ENCODE measurements around the gene RBM38.
"Not testable (repeated sequence)": the region's sequence is repeated elsewhere in the genome, so short reads cannot be mapped to it uniquely, and the experiment has no call there.

The RBM38 gene

GRCh38 chr20:57419479-57419878 lies 28.3 kb downstream of the RBM38 start:
- DNase-seq = not testable (repeated sequence)

DNA sequence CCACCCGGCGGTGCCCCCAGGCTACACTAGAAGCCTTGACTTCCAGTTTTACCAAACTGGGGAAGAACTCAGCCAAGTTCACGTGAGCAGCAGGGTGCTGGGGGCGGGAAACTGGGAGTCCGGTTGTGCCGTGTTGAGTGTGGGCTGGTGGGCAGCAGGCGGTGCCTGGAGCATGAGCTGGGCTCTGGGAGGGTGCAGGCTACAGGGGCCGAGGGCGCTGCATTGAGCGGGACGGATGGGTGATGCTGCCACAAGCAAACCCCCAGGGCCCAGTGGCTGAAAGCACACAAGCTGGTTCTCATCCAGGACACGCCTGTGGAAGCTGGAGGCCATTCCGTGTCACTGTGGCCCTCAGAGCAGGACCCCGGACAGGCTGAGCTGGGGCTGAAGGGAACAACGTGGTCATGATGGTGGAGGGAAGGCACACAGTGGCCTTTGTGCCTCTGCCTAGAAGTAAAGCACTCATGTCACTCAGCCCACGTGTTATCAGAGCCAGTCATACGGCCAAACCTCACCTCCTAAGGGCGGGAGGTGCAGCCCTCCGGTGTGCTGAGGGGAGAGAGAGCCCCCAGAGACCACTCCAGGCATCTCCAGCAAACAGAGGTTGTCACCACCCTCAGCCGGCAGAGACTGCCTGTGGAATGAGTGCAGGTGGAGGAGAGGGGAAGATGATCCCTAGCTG lies 29.5 kb downstream of the RBM38 start:
- no peak for DNase-seq

GRCh38 chr20:57421253-57422220 lies 30.3 kb downstream of the RBM38 start:
- DNase-seq = no peak

DNA sequence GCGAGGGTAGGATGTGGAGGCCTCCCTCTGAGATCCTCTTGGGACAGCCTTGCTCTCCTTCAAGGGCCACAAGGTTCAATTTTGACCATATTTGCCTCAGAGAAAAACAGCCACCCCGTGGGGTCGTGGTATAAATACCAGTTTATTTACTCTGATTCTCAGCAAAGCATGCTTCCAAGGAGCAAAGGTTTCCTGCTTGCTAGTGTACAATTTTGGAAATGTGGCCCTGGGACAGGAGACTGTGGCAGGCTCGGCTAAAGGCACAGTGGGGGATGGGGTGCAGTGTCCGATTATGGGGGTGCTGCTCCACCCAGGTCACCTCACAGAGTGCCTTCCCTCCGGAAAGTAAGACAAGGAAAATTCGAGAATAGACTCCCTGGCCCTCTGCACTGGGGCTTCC lies 31.1 kb downstream of the RBM38 start:
- DNase-seq = no peak

GRCh38 chr20:57425150-57426013 lies 34.2 kb downstream of the RBM38 start:
- no peak for DNase-seq

GRCh38 chr20:57426271-57426689 lies 35.1 kb downstream of the RBM38 start:
- no peak for DNase-seq

- no peak for DNase-seq
Observed at GRCh38 chr20:57426831-57427230, 35.6 kb downstream of the RBM38 start.

DNA sequence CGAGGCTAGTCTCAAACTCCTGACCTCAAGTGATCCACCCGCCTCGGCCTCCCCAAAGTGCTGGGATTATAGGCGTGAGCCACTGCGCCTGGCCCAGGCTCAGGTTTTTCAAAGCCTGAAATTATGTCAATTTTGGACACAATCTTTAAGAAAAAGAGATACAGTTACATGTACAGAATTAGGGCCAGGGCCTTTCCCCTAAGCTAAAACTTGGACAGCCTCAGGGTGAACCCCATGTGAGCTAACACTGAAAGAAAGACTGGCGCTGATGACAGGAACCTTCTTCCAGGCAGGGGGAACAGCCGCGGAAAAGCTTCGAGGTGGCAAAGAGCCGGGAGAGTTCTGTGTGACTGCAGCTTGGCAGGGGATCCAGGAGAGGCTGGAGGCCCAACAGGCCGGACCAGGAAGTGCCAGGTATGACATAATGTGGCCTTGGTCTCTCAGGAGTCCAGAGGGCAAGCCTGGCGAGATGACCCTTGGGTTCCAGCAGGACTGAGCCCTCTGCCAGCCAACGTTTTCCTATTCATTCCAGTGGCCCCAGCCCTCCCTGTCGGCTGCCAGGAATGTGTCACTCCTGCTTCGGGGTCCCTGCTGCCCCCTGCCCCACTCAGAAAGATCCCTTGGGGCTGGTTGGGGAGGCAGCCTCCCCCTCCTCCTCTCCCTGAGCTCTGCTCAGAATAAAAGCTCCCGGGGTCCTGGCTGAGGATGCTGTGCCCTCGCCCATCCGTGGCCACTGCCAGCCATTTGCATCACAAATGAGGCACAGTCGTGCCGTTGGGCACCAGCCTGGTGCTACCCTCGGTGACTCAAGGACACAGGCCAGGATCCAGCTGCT lies 37.3 kb downstream of the RBM38 start:
- no peak for DNase-seq

- DNase-seq = no peak
Observed at GRCh38 chr20:57429159-57429496, 37.9 kb downstream of the RBM38 start.

DNA sequence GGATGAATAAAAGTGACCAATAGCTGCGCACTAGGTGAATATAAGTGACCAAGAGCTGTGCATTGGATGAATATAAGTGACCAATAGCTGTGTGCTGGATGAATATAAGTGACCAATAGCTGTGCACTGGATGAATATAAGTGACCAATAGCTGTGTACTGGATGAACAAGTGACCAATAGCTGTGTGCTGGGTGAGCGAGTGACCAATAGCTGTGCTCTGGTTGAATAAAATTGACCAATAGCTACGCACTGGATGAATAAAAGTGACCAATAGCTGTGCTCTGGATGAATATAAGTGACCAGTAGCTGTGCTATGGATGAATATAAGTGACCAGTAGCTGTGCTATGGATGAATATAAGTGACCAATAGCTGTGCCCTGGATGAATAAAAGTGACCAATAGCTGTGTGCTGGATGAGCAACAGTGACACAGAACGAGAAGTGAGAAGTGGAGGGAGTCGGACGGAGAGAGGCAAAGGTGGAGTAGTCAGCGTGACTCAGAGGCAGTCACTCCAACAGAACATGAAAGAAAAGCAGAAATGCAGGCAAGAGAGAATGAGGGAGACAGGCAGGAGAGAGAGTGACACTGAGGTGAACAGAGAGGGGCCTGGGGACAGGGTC lies 38.5 kb downstream of the RBM38 start:
- DNase-seq = no peak

- DNase-seq = not testable (repeated sequence)
Observed at GRCh38 chr20:57430201-57430596, 39.0 kb downstream of the RBM38 start.

- DNase-seq = no peak
Observed at GRCh38 chr20:57431539-57431835, 40.3 kb downstream of the RBM38 start.

DNA sequence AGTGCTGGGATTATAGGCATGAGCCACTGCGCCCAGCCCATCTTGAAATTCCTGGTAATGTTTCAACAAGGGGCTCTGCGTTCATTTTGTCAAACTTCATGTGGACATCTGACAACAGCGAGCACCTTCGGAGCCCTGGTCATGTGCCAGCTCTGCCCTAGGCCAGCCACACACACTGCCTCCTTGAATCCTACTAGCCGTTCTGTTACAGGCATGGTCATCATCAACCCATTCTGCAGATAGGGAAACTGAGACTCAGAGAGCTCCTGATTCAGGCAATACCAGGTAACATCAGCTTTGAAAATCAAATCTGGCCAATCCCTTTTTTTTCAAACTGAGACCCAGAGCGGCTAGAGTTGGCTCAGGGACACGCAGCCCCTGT lies 41.3 kb downstream of the RBM38 start:
- no peak for DNase-seq

DNA sequence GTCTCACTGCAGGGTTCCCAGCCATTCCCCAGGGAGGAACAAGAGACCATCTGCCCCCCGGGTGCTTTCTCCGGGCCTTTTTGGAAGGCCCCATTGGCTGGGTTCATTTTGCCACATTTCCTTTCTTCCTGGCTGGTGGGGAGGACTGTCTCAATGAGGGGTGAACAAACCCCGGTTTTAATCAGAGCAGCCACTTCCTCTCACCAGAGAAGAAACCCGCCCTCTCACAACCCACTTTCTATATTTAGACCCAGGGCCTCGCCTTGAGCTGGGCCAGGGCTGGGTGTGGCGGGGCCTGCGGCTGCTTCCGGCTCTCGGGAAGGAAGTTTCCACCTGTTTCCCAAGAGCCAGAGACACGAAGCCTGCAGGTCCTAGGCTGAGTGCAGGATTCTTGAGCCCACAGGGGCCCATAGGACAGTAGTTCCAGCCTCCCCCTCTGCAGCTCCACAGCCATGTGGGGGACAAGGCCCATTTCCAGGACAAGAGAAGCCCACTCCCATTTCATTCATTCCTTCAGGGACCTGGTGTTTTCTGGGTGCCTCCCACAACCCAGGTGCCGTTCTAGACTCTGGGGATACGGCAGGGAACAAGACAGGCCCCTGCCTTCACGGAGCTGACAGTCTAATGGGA lies 41.8 kb downstream of the RBM38 start:
- DNase-seq = peak; percentile 78

- peak; percentile 28 for DNase-seq
Observed at GRCh38 chr20:57433657-57434389, 42.6 kb downstream of the RBM38 start.

DNA sequence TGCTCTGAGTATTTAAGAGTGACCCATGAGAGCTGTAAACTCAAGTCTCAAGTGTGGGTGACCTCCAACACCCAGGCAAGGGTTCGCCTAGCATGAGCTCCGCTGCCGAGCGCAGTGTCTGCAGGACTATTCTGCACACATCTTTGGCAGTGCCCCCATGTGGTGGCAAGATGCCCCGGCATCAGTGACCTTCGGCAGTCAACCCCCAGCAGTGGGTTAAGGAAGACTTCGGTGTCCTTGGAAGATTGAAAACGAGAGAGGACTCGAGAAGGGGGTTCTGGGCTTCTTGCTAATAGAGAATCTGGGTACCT lies 43.1 kb downstream of the RBM38 start:
- peak; percentile 32 for DNase-seq

- DNase-seq = no peak
Observed at GRCh38 chr20:57435105-57435497, 43.9 kb downstream of the RBM38 start.

GRCh38 chr20:57435498-57436222 lies 44.5 kb downstream of the RBM38 start:
- peak; percentile 51 for DNase-seq

DNA sequence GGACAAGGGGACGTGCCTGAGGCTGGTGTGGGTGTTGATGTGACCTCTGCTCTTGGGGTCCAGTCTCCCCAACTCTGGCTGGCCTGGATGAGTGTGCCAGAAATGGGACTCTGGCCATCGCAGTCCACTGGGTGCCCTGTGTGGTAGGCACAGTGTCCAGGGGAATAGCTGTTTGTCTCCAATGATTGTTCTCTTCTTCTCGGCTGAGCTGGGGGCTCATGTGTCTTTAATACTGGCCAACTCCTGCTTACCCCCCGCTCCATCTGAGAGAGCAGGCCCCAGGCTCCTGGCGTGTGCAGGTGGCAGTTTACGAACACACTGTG lies 45.0 kb downstream of the RBM38 start:
- DNase-seq = no peak

DNA sequence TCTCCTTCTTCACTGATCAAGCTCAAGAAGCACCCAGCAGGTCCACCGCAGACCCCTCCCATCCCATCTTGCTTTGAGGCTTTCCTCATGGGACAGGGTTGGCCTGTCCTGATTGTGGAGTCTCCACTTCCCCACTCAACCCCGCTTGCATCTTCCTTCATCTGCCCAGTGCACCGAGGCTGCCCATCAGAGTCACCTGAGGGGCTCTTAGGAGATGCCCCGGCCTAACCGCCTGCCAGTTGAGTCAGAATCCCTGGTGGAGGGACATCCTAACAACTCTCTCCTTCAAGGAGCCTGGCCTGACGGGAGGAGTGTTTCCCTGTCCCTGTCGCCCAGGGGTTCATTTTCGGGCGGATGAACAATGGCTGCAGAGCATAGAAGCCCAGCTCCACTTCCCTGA lies 46.1 kb downstream of the RBM38 start:
- no peak for DNase-seq
